AG04450 (cell line): ENCODE measurements around the gene MANSC4. TPM values are rescaled to one million over a fixed set of nuclear protein-coding genes. Genes with fewer than 3 reads are reported as not detected.

Experiments used
- CTCF ChIA-PET: fragments of 300-600, 350-600 bp; formaldehyde crosslinking; extraction: SDS; loops from one replicate; lab custom pipeline; 2022; ENCODE audit warnings: antibody characterized with exemption, inconsistent platforms; lab: Charles Lee
- POLR2A ChIA-PET: fragments of 350-600 bp; formaldehyde crosslinking; extraction: SDS; loops from one replicate; lab custom pipeline; 2021; ENCODE audit warnings: antibody characterized with exemption, inconsistent platforms; lab: Yijun Ruan, JAX
- DNase-seq: peaks from one replicate; pipeline ENCODE4 v3.0.0-alpha.2; 2011; ENCODE audit warnings: low read depth, low spot score
- H3K27ac ChIP-seq: one replicate; pipeline ENCODE4 v1.5.1; 2012; ENCODE audit warnings: low read depth, low read length, control low read depth
- H3K27me3 ChIP-seq: one replicate; pipeline ENCODE4 v1.6.0; 2012; ENCODE audit warnings: low read length; ENCODE audit not compliant: control insufficient read depth, insufficient read depth
- H3K4me3 ChIP-seq: 2 replicates; pipeline ENCODE4 v1.5.1; 2011; ENCODE audit warnings: mild to moderate bottlenecking, low read depth, low read length, control low read depth
- H3K9me3 ChIP-seq: 2 replicates; pipeline ENCODE4 v1.5.1; 2012; ENCODE audit warnings: low read length; ENCODE audit not compliant: control insufficient read depth, insufficient read depth
- polyA minus RNA-seq: library from RNA; depleted of rRNA, polyadenylated mRNA; stranded (reverse); fragments of >200 nt; gene quantifications from 2 replicates; pipeline ENCODE4 v1.2.3, GENCODE V29; 2011; rRNA and poly(A)+ RNA removed
- polyA plus RNA-seq: library from polyadenylated mRNA; depleted of rRNA; stranded (reverse); fragments of >200 nt; gene quantifications from 2 replicates; pipeline ENCODE4 v1.2.3, GENCODE V29; 2011; rRNA removed
- TF ChIP-seq, protein P1 (sequence below): IDR thresholded peaks from 2 replicates; pipeline ENCODE4 v1.5.1; 2011; ENCODE audit warnings: low read depth, low read length, control low read depth, inconsistent platforms

MANSC4 gene
- polyA plus RNA-seq (not detected in 2 replicates), polyA minus RNA-seq (not detected in 2 replicates)

DNA sequence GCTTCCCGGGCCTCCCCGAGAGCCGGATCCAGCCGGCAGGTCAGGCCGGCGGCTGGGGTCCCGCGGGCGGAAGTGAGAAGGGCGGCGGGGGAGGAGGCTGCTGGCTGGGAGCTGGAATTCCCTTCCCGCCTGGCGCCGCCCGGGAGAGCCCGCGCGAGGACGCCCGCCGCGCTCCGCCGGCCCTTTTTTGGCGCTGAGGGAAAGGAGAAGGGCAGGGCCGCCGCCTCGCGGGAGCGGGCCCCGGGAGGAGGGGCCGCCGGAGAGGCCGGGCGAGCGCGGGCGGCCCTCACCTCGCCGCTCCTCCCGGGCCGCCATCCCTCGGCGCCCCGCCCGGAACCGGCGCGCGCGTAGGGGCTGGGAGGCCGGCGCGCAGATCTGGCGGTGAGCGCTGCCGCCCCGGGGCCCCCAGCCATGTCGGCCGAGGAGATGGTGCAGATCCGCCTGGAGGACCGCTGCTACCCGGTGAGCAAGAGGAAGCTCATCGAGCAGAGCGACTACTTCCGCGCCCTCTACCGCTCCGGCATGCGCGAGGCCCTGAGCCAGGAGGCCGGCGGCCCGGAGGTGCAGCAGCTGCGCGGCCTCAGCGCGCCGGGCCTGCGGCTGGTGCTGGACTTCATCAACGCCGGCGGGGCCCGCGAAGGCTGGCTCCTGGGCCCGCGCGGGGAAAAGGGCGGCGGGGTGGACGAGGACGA is at the start of gene MANSC4, which contains the start of gene KLHL42:
Gene MANSC4, minus strand, starts transcription at position 317 of the 692 bp plus-strand sequence. CDS start 8,960 bp downstream, outside the sequence.
Gene KLHL42, plus strand, starts transcription at position 314 of the 692 bp plus-strand sequence. Its CDS starts 98 bp downstream, at position 412.
- H3K27ac ChIP-seq = peak within 1 kb of the TSS; percentile 87
- H3K27me3 ChIP-seq = no peaks in the 10 kb centered on the region
- TF ChIP-seq, protein P1, sequence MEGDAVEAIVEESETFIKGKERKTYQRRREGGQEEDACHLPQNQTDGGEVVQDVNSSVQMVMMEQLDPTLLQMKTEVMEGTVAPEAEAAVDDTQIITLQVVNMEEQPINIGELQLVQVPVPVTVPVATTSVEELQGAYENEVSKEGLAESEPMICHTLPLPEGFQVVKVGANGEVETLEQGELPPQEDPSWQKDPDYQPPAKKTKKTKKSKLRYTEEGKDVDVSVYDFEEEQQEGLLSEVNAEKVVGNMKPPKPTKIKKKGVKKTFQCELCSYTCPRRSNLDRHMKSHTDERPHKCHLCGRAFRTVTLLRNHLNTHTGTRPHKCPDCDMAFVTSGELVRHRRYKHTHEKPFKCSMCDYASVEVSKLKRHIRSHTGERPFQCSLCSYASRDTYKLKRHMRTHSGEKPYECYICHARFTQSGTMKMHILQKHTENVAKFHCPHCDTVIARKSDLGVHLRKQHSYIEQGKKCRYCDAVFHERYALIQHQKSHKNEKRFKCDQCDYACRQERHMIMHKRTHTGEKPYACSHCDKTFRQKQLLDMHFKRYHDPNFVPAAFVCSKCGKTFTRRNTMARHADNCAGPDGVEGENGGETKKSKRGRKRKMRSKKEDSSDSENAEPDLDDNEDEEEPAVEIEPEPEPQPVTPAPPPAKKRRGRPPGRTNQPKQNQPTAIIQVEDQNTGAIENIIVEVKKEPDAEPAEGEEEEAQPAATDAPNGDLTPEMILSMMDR = peak; percentile 8; the same call in 1 of the 2 replicates
- peak within 1 kb of the TSS; percentile 88 for H3K4me3 ChIP-seq
- no peak for DNase-seq
- no peaks in the 10 kb centered on the region; the same call in 1 of the 2 replicates for H3K9me3 ChIP-seq
- ChIA-PET POLR2A (interaction anchor here (0.5 to 1.4 kb wide), 6 partner anchors 15 to 127 kb away, joined by 3 to 6 read pairs (median 4); no protein-coding TSS in a partner anchor), CTCF (interaction anchor here (0.6 kb wide), 1 partner anchor 66 kb away, joined by 4 read pairs; no protein-coding TSS in a partner anchor)

DNA sequence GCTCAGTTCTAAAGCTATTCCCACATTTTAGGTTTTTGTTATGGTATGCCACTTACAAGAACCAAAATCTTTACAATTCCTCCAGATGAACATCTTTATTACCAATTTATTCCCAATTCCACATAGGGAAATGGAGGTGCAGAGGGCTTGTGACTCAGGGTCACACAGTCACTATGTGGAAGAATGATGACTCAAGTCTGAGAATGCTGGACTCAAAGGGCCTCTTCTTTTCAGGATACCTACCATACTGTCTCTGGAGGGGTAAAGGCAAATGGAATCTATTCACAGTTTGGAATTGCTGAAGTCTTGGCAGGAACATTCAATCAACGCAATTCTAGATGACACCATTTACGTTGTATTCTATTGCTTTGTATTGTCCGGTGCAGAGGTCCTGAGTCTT is 48.2 kb upstream of the MANSC4 start:
- no peak for DNase-seq
- POLR2A ChIA-PET = no interaction called here
- no peak overlapping the region for H3K27ac ChIP-seq
- H3K27me3 ChIP-seq = no peaks in the 10 kb centered on the region
- no peaks in the 10 kb centered on the region for H3K9me3 ChIP-seq
- H3K4me3 ChIP-seq = no peak overlapping the region
- TF ChIP-seq, protein P1 = no peak
- CTCF ChIA-PET = interaction anchor here (1.2 kb wide), 1 partner anchor 10 kb away, joined by 3 read pairs; no protein-coding TSS in a partner anchor

DNA sequence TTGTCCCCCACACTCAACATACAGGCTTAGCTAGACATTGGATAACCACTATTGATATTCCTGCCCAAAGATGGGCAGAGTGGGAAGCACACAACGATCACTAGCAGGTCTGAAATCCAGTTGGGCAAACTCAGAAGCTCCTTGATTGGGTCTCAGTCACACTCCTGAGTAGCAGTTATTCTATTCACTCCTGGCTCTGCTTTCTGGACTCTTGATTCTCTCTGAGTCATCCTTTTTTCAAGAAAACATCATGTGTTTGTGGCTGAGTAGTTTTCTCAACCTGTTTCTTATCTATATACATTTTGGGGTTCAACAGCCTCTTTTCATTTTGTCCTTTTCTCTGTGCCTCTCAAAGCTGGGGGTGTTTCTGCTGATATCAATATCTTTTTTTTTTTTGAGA is 46.0 kb upstream of the MANSC4 start:
- TF ChIP-seq, protein P1 = no peak

DNA sequence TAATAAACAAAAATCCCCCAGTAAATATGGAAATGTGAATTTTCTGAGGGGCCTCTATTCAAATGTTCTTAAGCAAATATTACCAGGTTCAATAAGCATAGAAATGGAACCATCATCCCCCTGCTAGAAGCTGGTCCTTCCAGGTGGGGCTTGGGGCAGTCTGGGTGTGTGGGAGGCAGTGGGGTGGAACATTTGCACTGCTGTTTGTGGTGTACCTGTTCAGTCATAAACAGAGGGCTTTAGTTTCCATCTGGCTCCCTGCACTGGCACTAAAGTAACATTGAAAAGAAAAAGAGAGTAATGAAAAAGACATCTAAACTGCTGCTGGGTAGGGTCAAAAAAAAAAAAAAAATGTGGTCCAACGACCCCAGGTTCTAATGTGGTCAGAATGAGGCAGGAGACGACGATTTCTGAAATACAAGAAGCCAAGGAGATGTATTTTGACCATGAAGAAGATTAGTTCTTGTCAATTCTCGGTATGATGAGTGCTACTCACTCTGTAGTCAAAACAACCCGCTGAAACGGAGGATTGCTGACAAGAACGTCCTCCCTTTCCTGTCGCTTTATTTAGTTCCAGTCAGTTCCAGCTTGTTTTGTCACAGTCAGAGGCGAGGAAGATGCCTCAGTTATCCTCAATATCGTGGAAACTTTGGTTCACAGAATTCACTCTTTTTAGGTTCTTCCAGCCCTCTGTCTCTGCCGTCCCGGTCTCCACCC is 44.2 kb upstream of the MANSC4 start:
- Histone ChIP-seq H3K9me3 (no peaks in the 10 kb centered on the region), H3K27me3 (no peaks in the 10 kb centered on the region), H3K4me3 (no peak overlapping the region), H3K27ac (no peak overlapping the region)
- ChIA-PET CTCF (interaction anchor here (1.0 kb wide), 1 partner anchor 16 kb away, joined by 4 read pairs; no protein-coding TSS in a partner anchor), POLR2A (no interaction called here)
- TF ChIP-seq, protein P1 = no peak
- no peak for DNase-seq

More for the DNA sequence above, 46.0 kb upstream of the MANSC4 start:
- no peaks in the 10 kb centered on the region for H3K9me3 ChIP-seq
- DNase-seq = no peak
- no peak overlapping the region for H3K4me3 ChIP-seq
- H3K27ac ChIP-seq = no peak overlapping the region
- CTCF ChIA-PET = no interaction called here
- POLR2A ChIA-PET = no interaction called here
- H3K27me3 ChIP-seq = no peaks in the 10 kb centered on the region
